Natural killer cell (primary cell): ENCODE data around the gene AOPEP. TPM values are rescaled to one million over a fixed set of nuclear protein-coding genes. Genes with fewer than 3 reads are reported as not detected.

Source experiments
- ATAC-seq, 3 donors: fragments of 150-1000 bp in 2 of 3; fragments of 200-7000 bp in 1 of 3; cut with Tn5 transposase; 1 replicate in 1 of 3; 2 replicates in 2 of 3; pipeline ENCODE4 v1.10.0; 2021; ENCODE audit warnings: mild to moderate bottlenecking in 2 of 3, moderate library complexity in 2 of 3
- DNase-seq, 2 donors: peaks; one replicate each; pipeline versions ENCODE4 v3.0.0 to v3.0.0-alpha.2; 2013 to 2021; ENCODE audit warnings: mixed read lengths in 1 of 2
- H3K27ac ChIP-seq: one replicate; pipeline ENCODE4 v1.5.1; 2013; ENCODE audit warnings: mild to moderate bottlenecking, low read length
- H3K27me3 ChIP-seq: one replicate; pipeline ENCODE4 v1.6.1; 2013; ENCODE audit warnings: low read length; ENCODE audit not compliant: control insufficient read depth, insufficient read depth
- H3K36me3 ChIP-seq: one replicate; pipeline ENCODE4 v1.6.1; 2013; ENCODE audit warnings: low read length; ENCODE audit not compliant: control insufficient read depth, insufficient read depth
- H3K4me1 ChIP-seq: one replicate; pipeline ENCODE4 v1.6.1; 2013; ENCODE audit warnings: low read length; ENCODE audit not compliant: control insufficient read depth, insufficient read depth
- H3K4me3 ChIP-seq: one replicate; pipeline ENCODE4 v1.5.1; 2013; ENCODE audit warnings: low read length
- H3K9me3 ChIP-seq: one replicate; pipeline ENCODE4 v1.6.1; 2013; ENCODE audit warnings: low read length; ENCODE audit not compliant: control insufficient read depth, insufficient read depth
- H3K27ac Mint-ChIP-seq, 2 donors: one replicate each; pipeline ENCODE4 v1.8.0; 2022; ENCODE audit warnings: mild to moderate bottlenecking in 2 of 2, mixed read lengths in 2 of 2, moderate library complexity in 1 of 2
- H3K27me3 Mint-ChIP-seq, 2 donors: one replicate each; pipeline ENCODE4 v1.8.0; 2022; ENCODE audit warnings: low read depth in 2 of 2, mixed read lengths in 2 of 2
- H3K36me3 Mint-ChIP-seq: one replicate; pipeline ENCODE4 v1.8.0; 2022; ENCODE audit warnings: mixed read lengths
- H3K4me1 Mint-ChIP-seq, 2 donors: one replicate each; pipeline ENCODE4 v1.8.0; 2022; ENCODE audit warnings: mixed read lengths in 2 of 2
- H3K4me3 Mint-ChIP-seq: one replicate; pipeline ENCODE4 v1.8.0; 2022; ENCODE audit warnings: mild to moderate bottlenecking, moderate library complexity, mixed read lengths
- H3K9me3 Mint-ChIP-seq, 2 donors: one replicate each; pipeline ENCODE4 v1.8.0; 2022; ENCODE audit warnings: mixed read lengths in 2 of 2
- WGBS: methylation state at CpG from one replicate; pipeline ENCODE4 v1.1.7; 2013; ENCODE audit warnings: missing lambda C conversion rate; ENCODE audit not compliant: insufficient coverage; 5-methylcytosine and 5-hydroxymethylcytosine counted together
- intact Hi-C: fragments of 100-400 bp; cut with micrococcal nuclease; formaldehyde crosslinking; loops from one replicate; pipeline ENCODE4 v1.14.2; 2022
- total RNA-seq, 4 donors: library from RNA; stranded (reverse); fragments of 120-200 nt in 1 of 4; gene quantifications; one replicate each; pipeline versions ENCODE4 v1.2.3 to v1.2.4, GENCODE V29; 2013 to 2022
- TF ChIP-seq, protein P1 (sequence below): fragments of 200-600 bp; IDR thresholded peaks from one replicate; pipeline ENCODE4 v1.8.0; 2022; ENCODE audit warnings: antibody characterized with exemption

Gene AOPEP
- total RNA-seq, 3 donors from 2014 or later (not counting 1 experiment from before 2014, with no cell fraction given), result 20.1 to 22.6 (median 20.6) TPM

- H3K36me3 Mint-ChIP-seq, result no peaks in the 10 kb centered on the region
- no peak overlapping the region for H3K27ac ChIP-seq
- 83% methylated on average over 1 of the region's 3 CpGs for WGBS
These were observed 321.1 kb downstream of the AOPEP start for GRCh38 chr9:95047452-95048224.

DNA sequence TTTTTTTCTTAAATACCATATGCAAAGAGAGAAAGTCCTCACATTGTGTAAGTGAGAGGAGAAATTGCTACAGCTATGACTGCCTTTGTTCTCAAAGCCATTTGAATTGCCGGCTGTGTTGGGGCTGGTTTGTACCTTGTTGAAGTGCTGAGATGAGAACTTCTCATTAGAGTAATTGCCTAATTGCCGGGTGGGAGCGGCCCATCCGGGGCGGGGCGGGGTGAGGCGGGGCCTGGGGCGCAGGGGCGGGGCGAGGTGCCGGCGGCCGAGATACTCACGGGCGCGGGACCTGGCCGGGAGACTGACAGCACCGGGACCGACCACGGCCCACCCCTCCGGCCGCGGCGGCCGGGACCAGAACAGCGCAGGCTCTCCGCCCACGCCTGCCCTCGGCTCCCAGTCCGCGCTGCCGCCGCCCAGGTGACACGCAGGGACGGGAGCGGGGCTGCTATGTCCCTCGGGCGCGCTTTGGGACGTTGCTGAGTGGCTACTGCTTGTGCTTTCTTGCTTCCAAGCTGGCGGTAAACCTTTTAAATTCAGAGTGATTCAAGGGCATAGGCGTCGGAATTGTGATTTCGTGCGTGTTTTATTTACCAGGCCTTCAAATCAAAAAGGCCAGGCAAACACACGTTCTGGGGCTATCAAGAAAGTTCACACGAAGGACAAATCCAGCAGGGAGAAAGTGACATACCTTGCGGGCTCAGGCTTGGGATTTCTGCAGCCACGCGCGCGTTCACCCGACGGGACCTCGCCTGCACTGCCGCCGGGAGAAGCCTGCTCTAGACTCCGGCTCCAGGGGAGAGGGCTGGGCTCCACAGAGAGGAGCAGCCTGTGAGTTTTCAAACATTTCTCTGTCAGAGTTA, 322.0 kb downstream of the AOPEP start:
- no peaks in the 10 kb centered on the region for H3K9me3 ChIP-seq
- intact Hi-C loops, result no loop called here
- H3K4me1 Mint-ChIP-seq, result peaks cover 7% of the 10 kb centered on the region in 2 donors
- H3K4me1 ChIP-seq, result peaks cover 7% of the 10 kb centered on the region
- peaks cover 0 to 7% of the 10 kb centered on the region in 2 donors for H3K27me3 Mint-ChIP-seq
- no peaks in the 10 kb centered on the region for H3K36me3 Mint-ChIP-seq
- H3K36me3 ChIP-seq, result no peaks in the 10 kb centered on the region
- H3K9me3 Mint-ChIP-seq, result no peaks in the 10 kb centered on the region
- 3% methylated on average over 58 of the region's 58 CpGs for WGBS
- H3K27ac Mint-ChIP-seq, result peak overlapping the region in 1 of 2 donors; percentile 52
- H3K27ac ChIP-seq, result no peak overlapping the region
- H3K4me3 Mint-ChIP-seq, result peak overlapping the region; percentile 86
- ATAC-seq, result peak; percentile 87 to 92 (median 90)
- peak; percentile 30 to 55 for DNase-seq
- H3K27me3 ChIP-seq, result peaks cover 23% of the 10 kb centered on the region
- TF ChIP-seq, protein P1, sequence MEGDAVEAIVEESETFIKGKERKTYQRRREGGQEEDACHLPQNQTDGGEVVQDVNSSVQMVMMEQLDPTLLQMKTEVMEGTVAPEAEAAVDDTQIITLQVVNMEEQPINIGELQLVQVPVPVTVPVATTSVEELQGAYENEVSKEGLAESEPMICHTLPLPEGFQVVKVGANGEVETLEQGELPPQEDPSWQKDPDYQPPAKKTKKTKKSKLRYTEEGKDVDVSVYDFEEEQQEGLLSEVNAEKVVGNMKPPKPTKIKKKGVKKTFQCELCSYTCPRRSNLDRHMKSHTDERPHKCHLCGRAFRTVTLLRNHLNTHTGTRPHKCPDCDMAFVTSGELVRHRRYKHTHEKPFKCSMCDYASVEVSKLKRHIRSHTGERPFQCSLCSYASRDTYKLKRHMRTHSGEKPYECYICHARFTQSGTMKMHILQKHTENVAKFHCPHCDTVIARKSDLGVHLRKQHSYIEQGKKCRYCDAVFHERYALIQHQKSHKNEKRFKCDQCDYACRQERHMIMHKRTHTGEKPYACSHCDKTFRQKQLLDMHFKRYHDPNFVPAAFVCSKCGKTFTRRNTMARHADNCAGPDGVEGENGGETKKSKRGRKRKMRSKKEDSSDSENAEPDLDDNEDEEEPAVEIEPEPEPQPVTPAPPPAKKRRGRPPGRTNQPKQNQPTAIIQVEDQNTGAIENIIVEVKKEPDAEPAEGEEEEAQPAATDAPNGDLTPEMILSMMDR, result no peak
- peak overlapping the region; percentile 45 for H3K4me3 ChIP-seq

More at GRCh38 chr9:95047452-95048224, 321.1 kb downstream of the AOPEP start:
- H3K9me3 ChIP-seq, result no peaks in the 10 kb centered on the region
- Mint-ChIP-seq H3K27me3 (peaks cover 0 to 7% of the 10 kb centered on the region in 2 donors), H3K27ac (no peak overlapping the region), H3K4me1 (peaks cover 7% of the 10 kb centered on the region in 2 donors), H3K9me3 (no peaks in the 10 kb centered on the region), H3K4me3 (peak overlapping the region; percentile 76)
- peaks cover 7% of the 10 kb centered on the region for H3K4me1 ChIP-seq
- TF ChIP-seq, protein P1, result no peak
- ATAC-seq, result no peak
- no peak for DNase-seq
- no peak overlapping the region for H3K4me3 ChIP-seq
- peaks cover 20% of the 10 kb centered on the region for H3K27me3 ChIP-seq
- intact Hi-C loops, result no loop called here
- no peaks in the 10 kb centered on the region for H3K36me3 ChIP-seq

- no peak for DNase-seq
- peak overlapping the region; percentile 31 for H3K4me3 Mint-ChIP-seq
- Histone ChIP-seq H3K36me3 (no peaks in the 10 kb centered on the region), H3K9me3 (no peaks in the 10 kb centered on the region), H3K27ac (no peak overlapping the region), H3K27me3 (peaks cover 23% of the 10 kb centered on the region), H3K4me3 (no peak overlapping the region), H3K4me1 (peaks cover 7% of the 10 kb centered on the region)
- WGBS, result 98% methylated on average over 4 of the region's 6 CpGs
- H3K9me3 Mint-ChIP-seq, result no peaks in the 10 kb centered on the region
- no peak for ATAC-seq
- H3K27me3 Mint-ChIP-seq, result peaks cover 0 to 7% of the 10 kb centered on the region in 2 donors
- H3K36me3 Mint-ChIP-seq, result no peaks in the 10 kb centered on the region
- TF ChIP-seq, protein P1, result no peak
- H3K4me1 Mint-ChIP-seq, result peaks cover 7% of the 10 kb centered on the region in 2 donors
- no peak overlapping the region for H3K27ac Mint-ChIP-seq
- intact Hi-C loops, result no loop called here
These were observed 323.3 kb downstream of the AOPEP start for GRCh38 chr9:95049761-95050160.
